HepG2 (cell line): Measurements from ENCODE around the gene VGF. TPM values are rescaled to one million over a fixed set of nuclear protein-coding genes. Genes with fewer than 3 reads are reported as not detected.

Source experiments
- ATF4 ChIP-seq, 2 experiments: fragments of 450-650 bp in 1 of 2; sonication (generic) in 1 of 2; formaldehyde crosslinking; IDR thresholded peaks; 2 replicates each; pipeline versions ENCODE4 v1.5.0 to v1.8.0; 2020 to 2022; ENCODE audit warnings: mild to moderate bottlenecking in 1 of 2, missing genetic modification reagents in 1 of 2
- CBX1 ChIP-seq: IDR thresholded peaks from one replicate; pipeline ENCODE4 v1.6.1; 2016; ENCODE audit warnings: antibody characterized with exemption, low read depth
- IRF9 ChIP-seq: sonication (generic); formaldehyde crosslinking; IDR thresholded peaks from 2 replicates; pipeline ENCODE4 v1.8.0; 2022; ENCODE audit warnings: missing genetic modification reagents, mild to moderate bottlenecking, borderline replicate concordance
- NFKB2 ChIP-seq: sonication (generic); formaldehyde crosslinking; IDR thresholded peaks from 2 replicates; pipeline ENCODE4 v1.4.0; 2020; ENCODE audit warnings: missing genetic modification reagents, borderline replicate concordance
- POLR2A ChIP-seq, 2 experiments: IDR thresholded peaks; 2 replicates each; pipeline ENCODE4 v1.6.1; 2011; ENCODE audit warnings: low read depth in 2 of 2, low read length in 2 of 2, mild to moderate bottlenecking in 1 of 2, moderate library complexity in 1 of 2; ENCODE audit not compliant: insufficient read depth in 1 of 2
- RBFOX2 ChIP-seq: fragments of 200-400 bp; formaldehyde crosslinking; IDR thresholded peaks from 2 replicates; pipeline ENCODE4 v1.6.1; 2017; ENCODE audit warnings: low read depth, mild to moderate bottlenecking, low read length
- SMYD3 ChIP-seq: sonication (generic); formaldehyde crosslinking; IDR thresholded peaks from 2 replicates; pipeline ENCODE4 v1.8.1; 2023; ENCODE audit warnings: mild to moderate bottlenecking, missing genetic modification reagents
- TCF12 ChIP-seq, 2 experiments: fragments of 450-650 bp in 1 of 2; sonication (generic) in 1 of 2; formaldehyde crosslinking in 1 of 2; IDR thresholded peaks; 2 replicates each; pipeline versions ENCODE4 v1.6.1 to v1.8.0; 2017 to 2022; ENCODE audit warnings: antibody characterized with exemption in 1 of 2, mild to moderate bottlenecking in 1 of 2, missing genetic modification reagents in 1 of 2, moderate library complexity in 1 of 2
- XBP1 ChIP-seq: sonication (generic); formaldehyde crosslinking; IDR thresholded peaks from 2 replicates; pipeline ENCODE4 v1.5.0; 2020; ENCODE audit warnings: missing genetic modification reagents
- ZFY ChIP-seq: sonication (generic); formaldehyde crosslinking; IDR thresholded peaks from 2 replicates; pipeline ENCODE4 v1.4.0; 2020; ENCODE audit warnings: missing genetic modification reagents
- ZNF512 ChIP-seq: sonication (generic); formaldehyde crosslinking; IDR thresholded peaks from 2 replicates; pipeline ENCODE4 v1.4.0; 2020; ENCODE audit warnings: mild to moderate bottlenecking, missing genetic modification reagents
- ZNF605 ChIP-seq: sonication (generic); formaldehyde crosslinking; IDR thresholded peaks from 2 replicates; pipeline ENCODE4 v1.8.0; 2022; ENCODE audit warnings: mild to moderate bottlenecking, missing genetic modification reagents
- ZNF687 ChIP-seq: sonication (generic); formaldehyde crosslinking; IDR thresholded peaks from 2 replicates; pipeline ENCODE4 v1.5.1; 2020; ENCODE audit warnings: mild to moderate bottlenecking, missing genetic modification reagents, moderate library complexity
- polyA plus RNA-seq, 8 experiments: library from polyadenylated mRNA; depleted of rRNA in 3 of 8; stranded (reverse) in 7 of 8; unstranded in 1 of 8; fragments of >200 nt; fragmentation: Illumina TruSeq in 4 of 8; extraction: Trizol in 4 of 8; gene quantifications; 2 replicates each; pipeline versions ENCODE4 v1.2.1 to v1.2.3, GENCODE V29; 2011 to 2016; ENCODE audit warnings: low read depth in 4 of 8, missing spikeins in 1 of 8, mixed read lengths in 1 of 8; ENCODE audit not compliant: insufficient read depth in 1 of 8
- total RNA-seq, 5 experiments: library from RNA; depleted of rRNA; stranded (reverse); fragments of >200 nt; fragmentation: Illumina TruSeq; extraction: Trizol; gene quantifications; 2 replicates each; pipeline ENCODE4 v1.2.3, GENCODE V29; 2016; ENCODE audit warnings: low read depth in 1 of 5

Gene VGF
- total and polyA plus RNA-seq, 2 of the 13 experiments (the other 11 are each of a cell fraction or from before 2014, with no cell fraction given): 0.12 to 0.46 TPM

GRCh38 chr7:101128040-101128834, 37.1 kb downstream of the VGF start (continued):
- TF ChIP-seq ATF4 (CRISPR knock-in tag; IDR thresholded peaks at IDR 0.05): no peak
- peak; percentile 79 for TF ChIP-seq ZNF687
- TF ChIP-seq ZFY: peak; percentile 18; the same call in 1 of the 2 replicates
- peak in 1 of 2 experiments; percentile 55; a peak in 3 of 4 replicates for TF ChIP-seq POLR2A (IDR thresholded peaks at IDR 0.05; ENCODE audit: insufficient read depth in 1 of 2, low read depth in 2 of 2, low read length in 2 of 2)
- no peak; the same call in 1 of the 2 replicates for TF ChIP-seq XBP1 (CRISPR knock-in tag)
- TF ChIP-seq CBX1: no peak
- 0 out of 2 replicates have a peak, but pooled peaks have one; percentile 23 for TF ChIP-seq ZNF605 (CRISPR knock-in tag)
- peak; percentile 91 for TF ChIP-seq ZNF512 (CRISPR knock-in tag)
- TF ChIP-seq SMYD3 (CRISPR knock-in tag): peak; percentile 44; the same call in 1 of the 2 replicates
- peak; percentile 69 for TF ChIP-seq RBFOX2
- TF ChIP-seq NFKB2 (CRISPR knock-in tag): peak; percentile 32; the same call in 1 of the 2 replicates
- no peak for TF ChIP-seq IRF9 (CRISPR knock-in tag)
- TF ChIP-seq TCF12 (IDR thresholded peaks at IDR 0.05): no peak
- no peak for TF ChIP-seq TCF12 (CRISPR knock-in tag; IDR thresholded peaks at IDR 0.05)
